ENCODE results near the gene OSBPL2.

Gene OSBPL2

GRCh38 chr20:62291251-62292066 lies 53.1 kb downstream of the OSBPL2 start:
- DNase-seq (ENCODE audit: insufficient read length, low spot score) (no peak), FAIRE-seq (no peak)
- TF ChIP-seq POU2F2 (IDR thresholded peaks at IDR 0.05; ENCODE audit: low read depth, low read length) (no peak), POLR2A (IDR thresholded peaks at IDR 0.05; ENCODE audit: low read depth, low read length) (no peak), SPI1 (IDR thresholded peaks at IDR 0.05; ENCODE audit: low read depth, low read length) (no peak), POLR2AphosphoS5 (IDR thresholded peaks at IDR 0.05; ENCODE audit: low read depth, low read length) (no peak)

- FAIRE-seq (no peak), DNase-seq (ENCODE audit: insufficient read length, low spot score) (no peak)
- TF ChIP-seq POLR2A (IDR thresholded peaks at IDR 0.05; ENCODE audit: low read depth, low read length) (no peak), POLR2AphosphoS5 (IDR thresholded peaks at IDR 0.05; ENCODE audit: low read depth, low read length) (no peak), POU2F2 (IDR thresholded peaks at IDR 0.05; ENCODE audit: low read depth, low read length) (no peak), PAX5 (IDR thresholded peaks at IDR 0.05; ENCODE audit: insufficient read depth, low read length, severe bottlenecking) (no peak), TAF1 (IDR thresholded peaks at IDR 0.05; ENCODE audit: low read depth, low read length) (no peak), SPI1 (IDR thresholded peaks at IDR 0.05; ENCODE audit: low read depth, low read length) (no peak)
These were observed 53.8 kb downstream of the OSBPL2 start for GRCh38 chr20:62292108-62292507.

DNA sequence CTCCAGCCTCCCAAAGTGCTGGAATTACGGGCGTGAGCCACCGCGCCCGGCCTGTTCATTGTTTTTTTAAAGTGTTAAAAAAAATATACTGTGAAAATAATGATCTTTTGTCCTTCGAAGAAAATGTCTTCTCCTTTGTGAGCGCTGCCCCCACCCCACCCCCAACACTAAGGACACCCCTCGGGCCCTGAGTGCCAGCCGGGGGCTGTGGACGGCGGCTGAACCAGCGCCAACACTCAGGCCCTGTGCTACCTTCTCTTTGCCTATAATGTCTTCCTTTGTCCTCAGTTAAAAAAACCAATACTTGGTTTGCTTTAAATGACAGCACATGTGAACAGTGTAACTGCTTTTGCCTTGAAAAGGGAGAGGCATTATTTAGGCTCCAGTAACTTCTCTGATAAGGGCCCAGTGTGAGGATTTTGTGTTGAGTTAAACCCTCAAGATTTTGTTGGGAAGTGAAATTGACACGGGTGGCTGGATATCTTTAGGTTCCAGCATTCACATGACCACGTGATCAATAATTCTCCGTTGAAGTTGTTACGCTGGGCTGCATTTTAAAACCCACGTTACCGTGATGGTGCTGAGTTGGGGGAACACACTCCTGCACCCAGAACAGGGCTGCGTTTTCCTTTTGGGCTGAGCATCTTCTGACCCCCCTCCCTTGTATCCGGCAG lies 54.9 kb downstream of the OSBPL2 start:
- no peak for DNase-seq (ENCODE audit: insufficient read length, low spot score)
- no peak for FAIRE-seq
- TF ChIP-seq POLR2AphosphoS5 (IDR thresholded peaks at IDR 0.05; ENCODE audit: low read depth, low read length) (no peak), SPI1 (IDR thresholded peaks at IDR 0.05; ENCODE audit: low read depth, low read length) (no peak), POLR2A (IDR thresholded peaks at IDR 0.05; ENCODE audit: low read depth, low read length) (no peak), PAX5 (IDR thresholded peaks at IDR 0.05; ENCODE audit: insufficient read depth, low read length, severe bottlenecking) (no peak), TAF1 (IDR thresholded peaks at IDR 0.05; ENCODE audit: low read depth, low read length) (no peak), POU2F2 (IDR thresholded peaks at IDR 0.05; ENCODE audit: low read depth, low read length) (no peak)

DNA sequence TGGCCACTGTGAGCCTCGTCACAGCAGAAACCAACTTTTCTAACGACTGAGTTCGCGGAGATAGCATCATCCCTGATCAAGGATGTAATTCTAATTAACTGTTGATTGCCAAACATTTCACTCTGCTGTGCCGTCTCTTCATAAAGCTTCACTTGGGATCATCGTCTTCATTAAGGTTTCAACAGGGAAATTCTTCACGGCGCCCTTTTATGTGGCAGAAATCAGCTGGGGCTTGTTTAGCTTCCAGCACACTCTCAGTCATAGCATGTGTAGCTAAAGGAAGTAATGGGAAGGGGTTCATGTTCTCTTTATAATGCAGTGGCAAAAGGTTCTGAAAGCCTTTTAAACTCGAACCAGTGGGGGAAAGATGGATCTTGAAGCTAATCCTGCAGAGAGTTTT lies 55.6 kb downstream of the OSBPL2 start:
- FAIRE-seq = no peak
- TF ChIP-seq SPI1 (IDR thresholded peaks at IDR 0.05; ENCODE audit: low read depth, low read length) (no peak), POU2F2 (IDR thresholded peaks at IDR 0.05; ENCODE audit: low read depth, low read length) (no peak), PAX5 (IDR thresholded peaks at IDR 0.05; ENCODE audit: insufficient read depth, low read length, severe bottlenecking) (no peak), POLR2AphosphoS5 (IDR thresholded peaks at IDR 0.05; ENCODE audit: low read depth, low read length) (no peak), TAF1 (IDR thresholded peaks at IDR 0.05; ENCODE audit: low read depth, low read length) (no peak), POLR2A (IDR thresholded peaks at IDR 0.05; ENCODE audit: low read depth, low read length) (no peak)

GRCh38 chr20:62294516-62294915 lies 56.2 kb downstream of the OSBPL2 start:
- FAIRE-seq = no peak
- no peak for DNase-seq (ENCODE audit: insufficient read length, low spot score)
- no peak for TF ChIP-seq SPI1 (IDR thresholded peaks at IDR 0.05; ENCODE audit: low read depth, low read length)
- TF ChIP-seq POLR2A (IDR thresholded peaks at IDR 0.05; ENCODE audit: low read depth, low read length) = no peak

More for the DNA sequence above, 55.6 kb downstream of the OSBPL2 start:
- no peak for DNase-seq (ENCODE audit: insufficient read length, low spot score)

DNA sequence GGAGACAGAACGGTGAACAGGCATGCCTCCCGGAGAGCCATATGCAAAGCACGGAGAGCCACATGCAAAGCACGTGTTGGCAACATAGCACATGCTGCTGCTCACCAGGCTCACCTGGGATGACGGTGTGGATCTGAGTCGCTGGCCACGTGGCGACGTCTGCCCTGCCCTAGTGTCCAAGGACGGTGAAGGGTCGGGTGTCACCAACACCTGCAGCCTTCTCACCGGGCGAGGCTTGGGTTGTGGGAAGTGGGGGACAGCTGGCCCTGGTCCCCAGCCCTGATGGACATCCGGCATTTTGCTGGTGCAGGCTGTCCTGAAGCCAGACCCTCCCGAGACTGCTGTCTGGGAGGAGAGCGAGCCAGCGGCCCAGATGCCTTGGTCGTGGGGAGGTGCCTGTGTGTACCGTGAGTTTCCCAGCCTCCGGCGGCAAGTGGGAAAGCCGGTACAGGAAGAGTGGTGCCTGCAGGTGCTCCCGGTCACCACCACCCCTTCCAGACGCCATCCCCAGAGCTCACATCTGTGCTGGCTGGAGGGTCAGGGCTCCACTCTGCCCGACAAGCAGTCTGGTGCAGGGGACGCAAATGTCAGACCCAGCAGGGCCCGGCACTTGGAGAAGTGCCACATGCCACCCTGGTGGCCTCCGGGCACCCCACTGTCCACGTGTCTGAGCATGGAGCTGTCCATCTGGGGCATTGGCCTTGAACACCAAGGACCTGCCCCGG lies 58.6 kb downstream of the OSBPL2 start:
- FAIRE-seq (no peak), DNase-seq (ENCODE audit: insufficient read length, low spot score) (no peak)
- TF ChIP-seq POLR2A (IDR thresholded peaks at IDR 0.05; ENCODE audit: low read depth, low read length) (no peak), SPI1 (IDR thresholded peaks at IDR 0.05; ENCODE audit: low read depth, low read length) (no peak), TAF1 (IDR thresholded peaks at IDR 0.05; ENCODE audit: low read depth, low read length) (no peak), POLR2AphosphoS5 (IDR thresholded peaks at IDR 0.05; ENCODE audit: low read depth, low read length) (no peak), PAX5 (IDR thresholded peaks at IDR 0.05; ENCODE audit: insufficient read depth, low read length, severe bottlenecking) (no peak), POU2F2 (IDR thresholded peaks at IDR 0.05; ENCODE audit: low read depth, low read length) (no peak)

DNA sequence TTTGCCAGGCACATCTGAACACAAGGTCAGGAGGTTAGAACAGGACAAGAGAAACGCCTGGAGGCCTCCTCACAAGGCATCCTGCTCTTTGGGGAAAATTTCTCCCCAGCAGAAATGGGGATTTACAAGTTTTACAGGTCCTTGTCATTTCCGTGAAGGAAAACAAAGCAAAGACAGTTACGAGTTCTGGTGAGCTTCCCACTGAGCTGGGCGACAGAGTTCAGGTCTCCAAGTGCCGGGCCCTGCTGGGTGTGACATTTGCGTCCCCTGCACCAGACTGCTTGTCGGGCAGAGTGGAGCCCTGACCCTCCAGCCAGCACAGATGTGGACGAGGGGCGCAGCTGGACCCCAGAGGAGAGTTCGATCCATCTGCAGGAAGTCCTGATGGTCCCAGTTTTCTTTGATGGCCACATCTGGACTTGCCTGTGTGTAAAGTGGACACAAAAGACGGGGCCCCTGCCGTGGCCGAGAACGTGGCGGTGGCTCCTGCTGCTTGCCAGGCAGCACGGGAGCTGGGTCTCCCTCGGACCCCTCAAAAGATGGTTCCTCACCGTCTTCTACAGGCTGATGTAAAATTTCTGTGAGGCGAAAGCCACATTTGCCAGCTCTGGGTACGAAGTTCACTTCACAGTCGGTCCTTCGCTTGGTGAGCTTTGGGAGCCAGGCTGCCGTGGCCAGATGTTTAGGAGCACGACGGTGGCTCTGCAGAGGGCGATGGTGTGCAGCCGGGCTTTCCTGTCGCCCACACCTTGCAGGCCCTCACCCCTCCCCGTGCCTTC lies 59.3 kb downstream of the OSBPL2 start:
- DNase-seq (ENCODE audit: insufficient read length, low spot score) = no peak
- no peak for TF ChIP-seq POU2F2 (IDR thresholded peaks at IDR 0.05; ENCODE audit: low read depth, low read length)
- no peak for TF ChIP-seq SPI1 (IDR thresholded peaks at IDR 0.05; ENCODE audit: low read depth, low read length)
- no peak for TF ChIP-seq TAF1 (IDR thresholded peaks at IDR 0.05; ENCODE audit: low read depth, low read length)
- TF ChIP-seq POLR2AphosphoS5 (IDR thresholded peaks at IDR 0.05; ENCODE audit: low read depth, low read length) = no peak
- no peak for TF ChIP-seq POLR2A (IDR thresholded peaks at IDR 0.05; ENCODE audit: low read depth, low read length)
- no peak for TF ChIP-seq PAX5 (IDR thresholded peaks at IDR 0.05; ENCODE audit: insufficient read depth, low read length, severe bottlenecking)
- FAIRE-seq = no peak

- DNase-seq (ENCODE audit: insufficient read length, low spot score) = no peak
- TF ChIP-seq POLR2A (IDR thresholded peaks at IDR 0.05; ENCODE audit: low read depth, low read length) (no peak), SPI1 (IDR thresholded peaks at IDR 0.05; ENCODE audit: low read depth, low read length) (no peak), TAF1 (IDR thresholded peaks at IDR 0.05; ENCODE audit: low read depth, low read length) (no peak), POLR2AphosphoS5 (IDR thresholded peaks at IDR 0.05; ENCODE audit: low read depth, low read length) (no peak), PAX5 (IDR thresholded peaks at IDR 0.05; ENCODE audit: insufficient read depth, low read length, severe bottlenecking) (no peak), POU2F2 (IDR thresholded peaks at IDR 0.05; ENCODE audit: low read depth, low read length) (no peak)
- no peak for FAIRE-seq
These were observed 60.4 kb downstream of the OSBPL2 start for GRCh38 chr20:62298577-62299249.

All from GM12891 (cell line).